Measurements from ENCODE around the gene NCOR1. TPM values are rescaled to one million over a fixed set of nuclear protein-coding genes. Genes with fewer than 3 reads are reported as not detected.

Gene NCOR1
- total and polyA plus RNA-seq, 12 donors: 27.0 to 103 (median 74.8) TPM

DNA sequence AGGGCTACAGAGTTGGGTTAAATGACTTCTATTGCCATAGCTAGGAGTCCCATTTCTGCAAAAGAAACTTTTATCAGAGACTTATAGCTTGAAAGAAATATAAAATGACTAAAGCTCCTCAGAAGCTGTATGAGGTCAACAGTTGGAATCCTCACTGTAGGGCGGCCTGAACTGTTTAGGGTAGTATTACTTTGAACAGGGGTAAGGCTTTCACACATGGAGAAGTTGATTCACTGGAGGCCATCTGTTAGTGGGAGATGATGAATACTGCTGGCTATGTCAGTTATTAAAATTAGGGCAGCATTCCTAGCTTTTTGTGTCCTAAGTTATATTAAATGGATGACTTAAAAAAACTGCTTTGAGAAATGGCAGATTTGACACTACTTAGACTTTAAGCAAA lies 209.7 kb downstream of the NCOR1 start:
- Histone ChIP-seq H3K36me3 (peaks cover 0 to 97% (median 70%) of the 10 kb centered on the region in 9 donors), H3K4me3 (no peak overlapping the region), H3K27ac (peak overlapping the region in 4 of 10 donors; percentile 53 to 83 (median 68)), H3K27me3 (no peaks in the 10 kb centered on the region), H3K9me3 (peaks cover 0 to 3% (median 0%) of the 10 kb centered on the region in 11 donors), H3K4me1 (peaks cover 0 to 50% (median 24%) of the 10 kb centered on the region in 9 donors)
- DNase-seq (no peak), ATAC-seq (no peak)
- TF ChIP-seq CTCF (IDR thresholded peaks at IDR 0.05): no peak
- intact Hi-C loops (cut with DNase I): no loop called here
- WGBS, 2 donors: 97% methylated on average over 1 of the region's 1 CpG

DNA sequence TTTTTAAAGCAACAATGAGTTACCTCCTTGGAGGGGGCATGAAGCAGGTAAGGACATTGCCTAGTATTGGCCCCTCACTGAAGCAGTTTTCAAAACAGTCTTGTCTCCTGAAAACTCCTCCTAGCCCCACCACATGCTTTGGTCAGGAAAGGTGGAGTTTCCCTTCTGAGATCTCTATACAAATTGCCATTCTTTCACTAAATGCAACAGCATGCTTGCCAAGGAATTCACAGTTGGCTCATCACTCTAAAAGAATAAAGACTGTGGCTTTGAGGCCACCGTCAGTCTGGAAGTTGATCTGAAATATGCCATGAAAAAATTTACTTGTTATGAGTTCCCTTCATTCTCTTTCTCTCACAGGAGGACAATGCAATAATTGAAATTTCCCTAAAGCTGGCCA lies 211.5 kb downstream of the NCOR1 start:
- TF ChIP-seq CTCF (IDR thresholded peaks at IDR 0.05): no peak
- DNase-seq (peak in 1 of 2 donors; percentile 24), ATAC-seq (peak in 1 of 8 donors; percentile 2)
- WGBS, 2 donors: 66 to 70% methylated on average over 1 of the region's 1 CpG
- peaks cover 0 to 57% (median 30%) of the 10 kb centered on the region in 9 donors for H3K4me1 ChIP-seq
- no peaks in the 10 kb centered on the region for H3K27me3 ChIP-seq
- intact Hi-C loops (cut with DNase I): no loop called here
- H3K9me3 ChIP-seq: peaks cover 0 to 3% (median 0%) of the 10 kb centered on the region in 11 donors
- peak overlapping the region; percentile 37 to 83 (median 58) for H3K27ac ChIP-seq
- peaks cover 0 to 79% (median 70%) of the 10 kb centered on the region in 9 donors for H3K36me3 ChIP-seq
- no peak overlapping the region for H3K4me3 ChIP-seq

GRCh38 chr17:16002708-16003260 lies 212.6 kb downstream of the NCOR1 start:
- peaks cover 0 to 3% (median 0%) of the 10 kb centered on the region in 11 donors for H3K9me3 ChIP-seq
- H3K27ac ChIP-seq: peak overlapping the region in 7 of 10 donors; percentile 21 to 83 (median 62)
- no peaks in the 10 kb centered on the region for H3K27me3 ChIP-seq
- H3K4me3 ChIP-seq: no peak overlapping the region
- WGBS, 2 donors: 92 to 96% methylated on average over 2 of the region's 2 CpGs
- peaks cover 0 to 69% (median 60%) of the 10 kb centered on the region in 9 donors for H3K36me3 ChIP-seq
- intact Hi-C loops (cut with DNase I): no loop called here
- ATAC-seq: no peak
- DNase-seq: no peak
- no peak for TF ChIP-seq CTCF (IDR thresholded peaks at IDR 0.05)
- H3K4me1 ChIP-seq: peaks cover 0 to 68% (median 40%) of the 10 kb centered on the region in 9 donors

DNA sequence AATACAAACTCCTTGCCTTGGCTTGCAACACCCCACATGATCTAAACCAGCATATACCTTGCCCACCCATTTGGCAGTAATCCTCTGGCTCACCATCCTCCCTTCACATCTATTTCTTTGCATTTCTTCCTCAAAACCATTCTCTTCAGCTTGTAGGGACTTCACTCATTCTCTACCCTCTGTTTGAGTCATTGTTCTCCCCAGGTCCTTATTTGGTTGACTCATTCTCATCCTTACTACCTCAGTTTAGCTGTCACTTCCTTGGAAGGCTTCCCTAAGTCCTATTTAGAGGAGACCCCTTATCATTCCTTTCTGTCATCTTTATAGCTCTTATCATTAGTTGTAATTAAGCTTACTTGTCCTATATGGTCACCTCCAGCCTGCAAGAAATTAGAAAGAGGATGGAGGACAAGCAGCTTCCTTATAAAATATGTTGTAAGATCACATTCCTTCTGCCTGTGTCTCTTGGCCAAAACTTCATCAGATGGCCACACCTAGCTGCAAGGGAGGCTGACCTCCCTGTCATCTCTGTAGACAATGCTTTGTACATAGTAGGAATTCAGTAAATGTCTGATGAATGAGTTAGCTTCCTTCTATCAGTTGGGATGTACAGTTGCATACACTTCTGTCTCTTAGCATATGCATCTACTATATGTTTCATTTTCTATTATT lies 214.0 kb downstream of the NCOR1 start:
- H3K27me3 ChIP-seq: no peaks in the 10 kb centered on the region
- no peak for DNase-seq
- H3K27ac ChIP-seq: peak overlapping the region in 2 of 10 donors; percentile 85 to 93
- peaks cover 0 to 61% (median 45%) of the 10 kb centered on the region in 9 donors for H3K36me3 ChIP-seq
- intact Hi-C loops (cut with DNase I): no loop called here
- peaks cover 0 to 73% (median 43%) of the 10 kb centered on the region in 9 donors for H3K4me1 ChIP-seq
- ATAC-seq: no peak
- TF ChIP-seq CTCF (IDR thresholded peaks at IDR 0.05): no peak
- peak overlapping the region; percentile 70 to 95 (median 84) for H3K4me3 ChIP-seq
- peaks cover 0 to 3% (median 0%) of the 10 kb centered on the region in 11 donors for H3K9me3 ChIP-seq
